Measurements from ENCODE around the gene PPA2.

- no peak for TF ChIP-seq CTCF (IDR thresholded peaks at IDR 0.05)
- TF ChIP-seq POLR2A (IDR thresholded peaks at IDR 0.05), result no peak
Observed at GRCh38 chr4:105352826-105353225, 121.0 kb downstream of the PPA2 start.

Measured in vagina (tissue), 2 donors.